ENCODE measurements around the gene AUTS2.

AUTS2 gene

GRCh38 chr7:70178211-70178610 lies 579.9 kb downstream of the AUTS2 start:
- DNase-seq (ENCODE audit: low read depth in 2 of 2), result no peak

- no peak for DNase-seq (ENCODE audit: low read depth in 2 of 2)
Observed at GRCh38 chr7:70178787-70179186, 580.5 kb downstream of the AUTS2 start.

- DNase-seq (ENCODE audit: low read depth in 2 of 2), result no peak
Observed at GRCh38 chr7:70182521-70182920, 584.2 kb downstream of the AUTS2 start.

GRCh38 chr7:70183278-70183677 lies 585.0 kb downstream of the AUTS2 start:
- no peak for DNase-seq (ENCODE audit: low read depth in 2 of 2)

DNA sequence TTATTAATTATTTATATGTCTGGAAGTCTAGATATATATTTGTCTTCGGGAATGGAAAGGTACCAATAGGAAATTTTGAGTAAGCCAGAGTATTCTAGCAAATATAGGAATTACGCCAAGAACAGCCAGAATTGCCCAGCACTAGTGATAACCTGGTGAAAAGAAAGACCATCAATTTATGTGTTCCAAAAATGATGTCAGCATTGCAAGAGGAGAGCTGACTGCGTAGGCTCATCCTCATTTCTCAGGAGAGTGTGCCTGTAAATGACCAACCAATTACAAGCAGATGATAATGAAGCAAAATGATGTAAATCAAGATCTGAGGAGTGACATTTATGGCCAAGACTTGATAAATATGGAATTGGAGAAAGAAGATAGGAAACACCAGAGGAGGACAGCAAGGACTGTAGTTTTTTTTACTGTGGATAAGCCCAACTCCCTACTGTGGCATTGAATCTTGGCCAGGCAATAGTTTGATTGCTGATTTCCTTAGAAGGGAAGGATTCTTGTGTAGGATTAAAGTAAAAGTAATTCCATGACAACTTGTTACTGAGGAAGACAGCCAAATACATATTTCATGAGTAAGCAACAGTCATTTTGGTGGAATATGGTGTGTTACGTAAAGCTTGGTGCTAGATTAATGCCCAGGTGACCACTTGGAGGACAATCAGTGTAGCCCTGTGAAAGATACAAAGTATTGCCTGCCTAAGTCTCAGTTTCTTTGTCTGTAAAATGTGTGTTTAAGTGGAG lies 590.8 kb downstream of the AUTS2 start:
- no peak for DNase-seq (ENCODE audit: low read depth in 2 of 2)

GRCh38 chr7:70189776-70190175 lies 591.5 kb downstream of the AUTS2 start:
- no peak for DNase-seq (ENCODE audit: low read depth in 2 of 2)

DNA sequence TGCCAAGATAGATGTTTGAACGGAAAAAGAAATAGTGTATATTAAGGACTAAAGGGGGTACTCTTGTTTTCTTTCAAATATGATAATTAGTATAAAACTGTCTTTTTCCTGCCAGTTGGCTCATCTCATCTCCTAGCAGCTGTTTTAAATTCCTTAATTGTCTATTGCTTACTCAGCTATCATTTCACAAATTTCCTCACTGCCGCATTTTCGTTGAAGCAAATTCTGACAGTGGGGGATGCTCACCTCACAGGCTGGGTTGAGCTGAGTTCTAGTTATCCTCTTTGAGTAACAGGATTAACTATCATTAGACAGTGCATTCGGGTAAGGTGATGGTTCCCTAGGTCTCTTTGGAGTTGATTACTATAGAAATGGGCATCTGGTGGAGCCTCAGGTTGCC lies 592.0 kb downstream of the AUTS2 start:
- DNase-seq (ENCODE audit: low read depth in 2 of 2), result no peak

- DNase-seq (ENCODE audit: low read depth in 2 of 2), result no peak
Observed at GRCh38 chr7:70193514-70193913, 595.2 kb downstream of the AUTS2 start.

DNA sequence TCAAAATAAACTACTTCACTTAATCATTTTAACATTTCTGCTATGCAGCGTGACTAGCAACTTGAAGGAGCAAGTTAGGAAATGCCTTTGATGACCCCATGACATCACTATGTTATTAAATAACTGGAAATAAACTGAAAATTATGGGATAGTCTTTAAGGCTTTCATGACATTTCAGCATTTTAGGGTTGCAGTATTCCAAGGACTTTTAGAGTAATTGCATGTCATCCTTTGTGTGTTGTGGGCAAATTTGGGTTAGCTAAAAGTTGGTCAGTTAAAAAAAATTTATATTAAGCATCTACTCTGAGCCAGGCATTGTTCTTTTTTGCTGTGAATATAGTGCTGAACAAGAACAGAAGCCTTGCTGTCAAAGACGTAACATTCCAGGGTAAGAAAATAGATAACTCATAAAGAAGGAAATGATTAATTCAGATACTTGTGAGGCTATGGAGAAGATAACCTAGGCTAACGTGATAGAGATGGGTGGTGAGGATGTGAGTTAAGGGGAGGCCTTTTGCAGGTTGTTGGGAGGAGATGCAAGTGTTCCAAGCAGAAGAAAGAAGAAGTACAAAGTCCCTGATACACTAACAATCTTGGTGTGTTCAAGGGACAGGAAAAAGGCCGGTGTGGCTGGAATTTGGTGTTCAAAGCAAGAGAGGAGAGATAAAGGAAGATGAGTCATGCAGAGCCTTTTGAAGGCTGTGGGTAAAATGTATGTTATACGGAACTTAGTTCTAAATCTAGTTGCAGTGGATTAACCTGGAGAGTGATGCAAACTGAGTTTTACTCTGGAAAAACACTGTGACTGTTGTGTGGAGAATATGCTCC lies 610.2 kb downstream of the AUTS2 start:
- no peak for DNase-seq (ENCODE audit: low read depth in 2 of 2)

DNA sequence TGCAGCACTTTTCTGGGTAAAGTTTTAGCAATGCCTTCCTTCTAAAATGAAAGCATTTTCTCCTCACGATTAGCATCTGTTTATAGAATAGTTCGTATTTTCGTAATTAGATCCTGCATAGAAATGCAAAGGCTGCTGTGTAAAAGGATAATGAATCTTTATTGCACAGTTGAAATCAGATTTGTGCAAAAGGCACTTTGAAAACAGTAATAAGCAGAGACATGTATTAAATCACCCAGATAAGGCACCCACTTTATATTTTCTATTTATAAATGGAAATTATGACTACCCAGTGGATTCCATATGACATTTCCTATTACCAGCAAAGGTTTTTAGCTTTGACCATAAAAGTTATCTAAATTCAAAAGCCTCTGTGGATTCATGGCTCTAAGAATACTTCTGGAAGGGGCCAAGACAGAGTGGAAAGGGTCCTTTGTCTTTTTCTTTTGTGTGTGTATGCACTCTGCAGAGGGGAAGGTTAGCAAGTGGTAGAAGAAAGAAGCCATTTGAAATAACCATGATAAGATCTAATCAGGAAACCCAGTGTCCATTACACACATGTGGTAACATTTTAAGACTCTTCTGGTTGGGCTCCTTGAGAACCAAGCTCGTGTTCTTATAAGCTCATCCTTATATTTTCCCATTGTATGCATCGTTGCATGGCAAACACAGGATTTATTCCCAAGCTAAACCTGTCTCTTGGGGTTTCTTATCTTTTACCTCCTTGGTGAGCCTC lies 612.1 kb downstream of the AUTS2 start:
- no peak for DNase-seq (ENCODE audit: low read depth in 2 of 2)

DNA sequence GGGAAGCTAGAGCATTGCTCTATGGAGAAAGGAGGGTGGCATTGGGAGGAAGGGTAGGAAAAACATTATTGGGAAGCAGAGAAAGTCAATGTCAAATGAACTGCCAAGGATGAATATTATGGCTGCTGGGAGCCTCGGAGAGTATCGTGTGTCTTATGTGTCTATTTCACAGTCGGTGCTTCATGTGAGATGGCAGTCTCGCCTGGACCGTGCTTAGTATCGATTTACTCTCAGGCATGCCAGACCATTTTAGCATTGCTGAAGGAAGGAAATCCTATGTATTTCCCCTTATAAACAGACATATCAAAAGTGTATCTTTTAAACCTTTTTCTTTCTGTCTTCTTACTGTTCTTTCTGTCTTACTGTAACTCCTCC lies 612.6 kb downstream of the AUTS2 start:
- DNase-seq (ENCODE audit: low read depth in 2 of 2), result no peak

DNA sequence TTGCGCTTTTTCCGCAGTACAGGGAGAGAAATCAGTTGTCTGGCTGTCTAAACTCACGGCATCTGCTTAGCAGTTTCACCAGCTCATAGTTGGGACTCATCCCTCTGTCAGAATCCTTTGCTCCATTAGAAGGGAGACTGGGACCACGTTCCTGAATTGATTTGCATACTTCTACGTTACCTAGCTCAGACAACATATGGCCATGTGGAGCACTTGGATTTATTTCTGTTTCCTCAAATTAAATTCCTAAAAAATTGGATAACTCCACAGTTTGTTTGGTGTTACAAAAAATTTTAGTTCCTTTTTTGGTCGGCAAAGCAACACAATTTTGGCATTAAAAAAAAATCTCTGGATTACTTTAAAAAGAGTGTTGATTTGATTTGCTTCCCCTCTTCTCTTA lies 614.0 kb downstream of the AUTS2 start:
- DNase-seq (ENCODE audit: low read depth in 2 of 2), result no peak

GRCh38 chr7:70214071-70214470 lies 615.8 kb downstream of the AUTS2 start:
- no peak for DNase-seq (ENCODE audit: low read depth in 2 of 2)

DNA sequence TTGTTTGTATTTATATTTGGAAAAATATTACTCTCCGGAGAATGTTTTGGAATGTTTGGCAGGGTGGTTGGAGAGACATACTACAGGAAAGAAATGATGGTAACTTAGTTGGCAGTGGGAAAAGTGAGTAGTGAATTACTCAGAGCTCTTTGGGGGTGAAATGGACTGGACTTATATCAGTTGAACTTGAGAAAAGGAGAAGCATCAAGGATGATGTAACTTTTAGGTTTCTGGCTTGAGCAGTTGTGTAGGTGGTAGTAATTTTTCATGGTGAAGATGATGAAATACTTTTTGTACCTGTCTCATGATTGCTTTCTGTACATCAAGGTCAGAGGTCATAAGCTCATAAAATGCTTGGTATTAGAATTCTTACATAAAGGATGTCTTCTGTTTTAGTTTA lies 617.2 kb downstream of the AUTS2 start:
- no peak for DNase-seq (ENCODE audit: low read depth in 2 of 2)

DNA sequence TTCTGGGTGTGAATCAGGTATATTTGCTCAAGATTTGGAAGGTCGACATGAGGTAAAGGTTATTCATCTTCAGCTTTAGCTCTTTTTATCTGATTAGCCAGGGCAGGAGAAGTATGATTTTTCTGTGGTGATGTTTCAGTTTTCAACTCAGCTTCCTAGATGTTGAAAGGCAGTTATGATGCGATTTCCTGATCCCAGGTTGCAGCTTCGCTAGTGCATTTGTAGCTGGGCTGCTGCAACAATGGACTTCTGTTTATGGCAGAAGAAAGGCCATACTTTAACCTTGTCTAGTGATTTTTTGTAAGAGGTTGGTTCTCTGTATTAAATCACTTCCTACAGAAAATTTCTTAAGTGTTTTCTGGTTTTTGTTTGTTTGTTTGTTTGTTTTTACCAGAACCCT lies 619.3 kb downstream of the AUTS2 start:
- DNase-seq (ENCODE audit: low read depth in 2 of 2), result no peak

- no peak for DNase-seq (ENCODE audit: low read depth in 2 of 2)
Observed at GRCh38 chr7:70218006-70218405, 619.7 kb downstream of the AUTS2 start.

GRCh38 chr7:70219061-70219460 lies 620.8 kb downstream of the AUTS2 start:
- no peak for DNase-seq (ENCODE audit: low read depth in 2 of 2)

GRCh38 chr7:70229242-70229641 lies 631.0 kb downstream of the AUTS2 start:
- DNase-seq (ENCODE audit: low read depth in 2 of 2), result no peak

GRCh38 chr7:70230761-70231160 lies 632.5 kb downstream of the AUTS2 start:
- no peak for DNase-seq (ENCODE audit: low read depth in 2 of 2)

DNA sequence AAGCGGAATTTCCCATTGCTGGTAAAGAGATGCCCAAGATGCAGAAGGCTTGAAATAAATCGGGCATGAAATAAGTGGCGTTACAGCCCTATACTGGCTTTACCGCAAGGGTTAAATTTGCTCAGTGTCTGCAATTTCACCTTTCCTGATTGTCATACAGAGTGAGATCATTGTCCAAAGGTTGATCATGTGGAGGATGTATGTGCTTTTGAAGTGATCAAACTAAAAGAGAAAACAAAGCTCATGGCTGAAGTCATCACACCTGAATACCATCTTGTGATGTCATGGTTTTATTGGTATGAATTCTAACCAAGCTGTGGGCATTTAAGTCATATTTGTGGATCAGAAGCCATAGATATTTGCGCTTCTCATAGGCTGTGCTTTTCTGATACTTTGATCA lies 635.5 kb downstream of the AUTS2 start:
- no peak for DNase-seq (ENCODE audit: low read depth in 2 of 2)

GRCh38 chr7:70237256-70237655 lies 639.0 kb downstream of the AUTS2 start:
- DNase-seq (ENCODE audit: low read depth in 2 of 2), result no peak

DNA sequence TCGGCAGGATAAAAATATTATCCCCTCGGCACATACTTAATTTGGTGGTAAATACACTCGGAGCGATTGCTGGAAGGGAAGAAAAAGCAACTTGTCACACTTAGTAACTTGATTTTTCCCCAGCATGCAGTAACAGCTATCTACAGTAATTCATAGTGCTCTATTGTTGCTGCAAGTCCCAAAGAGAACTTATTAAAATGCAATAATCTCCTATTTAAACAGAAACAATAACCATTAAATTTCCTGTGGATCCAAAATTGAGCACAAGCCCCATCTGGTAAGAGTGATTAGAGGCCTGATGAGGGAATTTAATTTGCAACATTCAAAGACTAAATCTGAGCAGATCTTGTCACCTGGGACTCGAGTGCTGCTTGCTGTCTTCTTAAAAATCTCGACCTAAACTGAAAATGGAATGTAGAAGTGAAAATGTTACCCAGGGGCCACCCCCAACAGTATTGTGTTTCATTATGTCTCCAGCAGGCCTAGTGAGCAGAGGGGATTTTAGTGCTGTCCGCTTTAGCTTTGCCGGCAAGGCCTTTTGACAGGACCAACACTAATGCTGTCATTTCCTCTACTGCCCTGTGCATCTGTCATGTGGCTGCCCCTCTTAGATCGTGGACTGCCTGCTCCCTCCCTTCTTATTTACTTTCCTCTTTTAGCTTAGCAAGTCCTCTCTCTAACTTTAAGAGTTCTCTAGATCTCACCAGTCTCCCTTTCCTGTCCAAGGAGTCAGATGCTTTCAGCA lies 639.7 kb downstream of the AUTS2 start:
- no peak for DNase-seq (ENCODE audit: low read depth in 2 of 2)
